ENCODE results near the gene SAFB. TPM values are rescaled to one million over a fixed set of nuclear protein-coding genes. Genes with fewer than 3 reads are reported as not detected.

SAFB gene
- total and polyA plus RNA-seq, 2 of the 4 experiments (the other 2 are of a cell fraction) = 18.5 to 41.2 TPM

GRCh38 chr19:5667751-5668271 lies 44.9 kb downstream of the SAFB start:
- no peak for DNase-seq
- Histone ChIP-seq H3K79me1 (ENCODE audit: low read depth in 1 of 2, low read length in 2 of 2) (peaks cover 3 to 55% of the 10 kb centered on the region in 2 experiments; a peak in 2 of 4 replicates), H2AK5ac (ENCODE audit: low read depth, low read length) (no peak overlapping the region), H4K91ac (ENCODE audit: insufficient read depth, low read depth, low read length) (no peak overlapping the region), H2AK9ac (replicated peaks; ENCODE audit: low read depth, low read length, poor library complexity) (no peak overlapping the region), H3K23ac (ENCODE audit: low read depth, low read length) (no peak overlapping the region), H3K18ac (ENCODE audit: low read depth, low read length) (no peak overlapping the region), H3K4me2 (ENCODE audit: low read depth, low read length) (no peak overlapping the region), H3K4ac (ENCODE audit: low read depth, low read length) (no peak overlapping the region), H2BK20ac (ENCODE audit: low read depth, low read length) (no peak overlapping the region), H3K27me3 (ENCODE audit: control insufficient read depth, insufficient read depth, low read length) (no peaks in the 10 kb centered on the region), H4K20me1 (ENCODE audit: insufficient read depth, low read length) (peaks cover 35% of the 10 kb centered on the region), H3K4me3 (ENCODE audit: insufficient read depth, low read depth, low read length) (no peak overlapping the region), H2BK5ac (ENCODE audit: low read depth, low read length, poor library complexity, severe bottlenecking) (no peak overlapping the region), H4K8ac (ENCODE audit: low read depth in 2 of 2, low read length in 2 of 2) (no peak overlapping the region), H2BK120ac (ENCODE audit: low read depth, low read length) (no peak overlapping the region), H3K9me1 (ENCODE audit: insufficient read depth, low read length) (peaks cover 6% of the 10 kb centered on the region; the same call in 1 of the 2 replicates), H3K56ac (ENCODE audit: extremely low read depth, insufficient read depth, low read length) (no peak overlapping the region), H3K9ac (ENCODE audit: low read depth, low read length) (no peak overlapping the region), H2AFZ (replicated peaks; ENCODE audit: low read length, poor library complexity) (no peak overlapping the region), H3K27ac (ENCODE audit: insufficient read depth, low read length) (no peak overlapping the region), H3K9me3 (ENCODE audit: control insufficient read depth, insufficient read depth, low read length) (no peaks in the 10 kb centered on the region), H3K14ac (replicated peaks; ENCODE audit: low read depth, low read length) (no peak overlapping the region), H4K5ac (ENCODE audit: low read depth, low read length) (no peak overlapping the region), H3K36me3 (ENCODE audit: control insufficient read depth, insufficient read depth, low read length) (peaks cover 66% of the 10 kb centered on the region), H2BK15ac (ENCODE audit: low read depth, low read length) (no peak overlapping the region), H3K4me1 (ENCODE audit: control insufficient read depth, insufficient read depth, low read length) (no peaks in the 10 kb centered on the region)
- ChIA-PET POLR2A (ENCODE audit: unreplicated experiment) (no interaction called here), CTCF (no interaction called here)
- in situ Hi-C loops (cut with MboI; ENCODE audit: low sequenced_read_pairs) = no loop called here
- intact Hi-C loops (cut with micrococcal nuclease) = loop anchor here (5.0 kb wide), 1 partner anchor 46 kb away; the partner anchor contains the start of genes SAFB and SAFB2
- WGBS, 2 experiments (ENCODE audit: extremely low coverage in 2 of 2, insufficient read length in 1 of 2) = 91% methylated on average over 10 of the region's 22 CpGs; no CpG with 5 or more reads in 1 of the 2 experiments
- no peak for TF ChIP-seq RFX5 (IDR thresholded peaks at IDR 0.05; ENCODE audit: low read depth, low read length)
- no peak for TF ChIP-seq CHD1 (IDR thresholded peaks at IDR 0.05; ENCODE audit: low read depth, low read length)
- no peak for TF ChIP-seq NFE2L2 (IDR thresholded peaks at IDR 0.05; ENCODE audit: low read depth, low read length)
- no peak for TF ChIP-seq USF2 (IDR thresholded peaks at IDR 0.05; ENCODE audit: low read depth, low read length)
- TF ChIP-seq POLR2A (IDR thresholded peaks at IDR 0.05; ENCODE audit: low read depth, low read length) = no peak
- no peak for TF ChIP-seq SMC3 (IDR thresholded peaks at IDR 0.05; ENCODE audit: low read depth, low read length)
- dilution Hi-C loops (cut with HindIII; ENCODE audit: low sequenced_read_pairs, unreplicated experiment) = no loop called here
- BruUV-seq (replicated peaks) = no TSS peak
- ATAC-seq (ENCODE audit: low read depth) = no peak
